ENCODE data around the gene LIMS3.
"Not testable (repeated sequence)": the region's sequence is repeated elsewhere in the genome, so short reads cannot be mapped to it uniquely, and the experiment has no call there.

DNA sequence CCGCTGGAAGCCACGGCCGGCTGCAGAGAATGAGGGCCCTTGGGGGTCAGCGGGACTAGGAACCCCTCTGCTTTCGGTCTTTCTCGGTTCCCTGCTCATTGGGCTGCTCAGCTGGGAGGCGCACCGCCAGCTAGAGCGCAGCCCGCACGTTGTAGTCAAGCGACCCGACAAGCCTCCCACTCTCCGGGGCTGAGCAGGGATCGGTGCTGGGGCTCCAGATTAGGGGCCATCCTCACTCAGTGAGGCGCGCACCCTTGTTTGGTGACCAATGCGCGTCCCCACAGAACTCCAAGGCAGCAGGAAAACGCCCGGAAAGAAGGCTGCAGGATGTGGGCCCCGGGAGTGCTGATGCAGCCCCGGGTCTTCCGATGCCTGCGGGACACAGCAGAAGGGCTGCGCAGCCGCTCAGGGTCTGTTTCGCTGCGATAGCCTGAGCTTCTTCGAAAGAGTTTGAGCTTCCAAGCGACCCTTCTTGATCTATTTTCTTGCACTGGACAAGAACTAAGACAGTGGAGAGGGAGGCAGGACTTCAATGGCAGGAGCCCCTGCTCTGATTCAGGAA, 49.6 kb downstream of the LIMS3 start:
- not testable (repeated sequence) for TF ChIP-seq POLR2A (IDR thresholded peaks at IDR 0.05; ENCODE audit: low read length); GATA1 (IDR thresholded peaks at IDR 0.05; ENCODE audit: low read depth, low read length)

All from erythroblast (primary cell).